AG04450 (cell line): Measurements from ENCODE around the gene EMILIN2. TPM values are rescaled to one million over a fixed set of nuclear protein-coding genes. Genes with fewer than 3 reads are reported as not detected.

Source experiments
- CTCF ChIA-PET: fragments of 300-600, 350-600 bp; formaldehyde crosslinking; extraction: SDS; loops from one replicate; lab custom pipeline; 2022; ENCODE audit warnings: antibody characterized with exemption, inconsistent platforms; lab: Charles Lee
- POLR2A ChIA-PET: fragments of 350-600 bp; formaldehyde crosslinking; extraction: SDS; loops from one replicate; lab custom pipeline; 2021; ENCODE audit warnings: antibody characterized with exemption, inconsistent platforms; lab: Yijun Ruan, JAX
- DNase-seq: peaks from one replicate; pipeline ENCODE4 v3.0.0-alpha.2; 2011; ENCODE audit warnings: low read depth, low spot score
- H3K27ac ChIP-seq: one replicate; pipeline ENCODE4 v1.5.1; 2012; ENCODE audit warnings: low read depth, low read length, control low read depth
- H3K27me3 ChIP-seq: one replicate; pipeline ENCODE4 v1.6.0; 2012; ENCODE audit warnings: low read length; ENCODE audit not compliant: control insufficient read depth, insufficient read depth
- H3K4me3 ChIP-seq: 2 replicates; pipeline ENCODE4 v1.5.1; 2011; ENCODE audit warnings: mild to moderate bottlenecking, low read depth, low read length, control low read depth
- H3K9me3 ChIP-seq: 2 replicates; pipeline ENCODE4 v1.5.1; 2012; ENCODE audit warnings: low read length; ENCODE audit not compliant: control insufficient read depth, insufficient read depth
- polyA plus RNA-seq: library from polyadenylated mRNA; depleted of rRNA; stranded (reverse); fragments of >200 nt; gene quantifications from 2 replicates; pipeline ENCODE4 v1.2.3, GENCODE V29; 2011
- TF ChIP-seq, protein P1 (sequence below): IDR thresholded peaks from 2 replicates; pipeline ENCODE4 v1.5.1; 2011; ENCODE audit warnings: low read depth, low read length, control low read depth, inconsistent platforms

EMILIN2 gene
- polyA plus RNA-seq, 1 experiment = 1.2 TPM

DNA sequence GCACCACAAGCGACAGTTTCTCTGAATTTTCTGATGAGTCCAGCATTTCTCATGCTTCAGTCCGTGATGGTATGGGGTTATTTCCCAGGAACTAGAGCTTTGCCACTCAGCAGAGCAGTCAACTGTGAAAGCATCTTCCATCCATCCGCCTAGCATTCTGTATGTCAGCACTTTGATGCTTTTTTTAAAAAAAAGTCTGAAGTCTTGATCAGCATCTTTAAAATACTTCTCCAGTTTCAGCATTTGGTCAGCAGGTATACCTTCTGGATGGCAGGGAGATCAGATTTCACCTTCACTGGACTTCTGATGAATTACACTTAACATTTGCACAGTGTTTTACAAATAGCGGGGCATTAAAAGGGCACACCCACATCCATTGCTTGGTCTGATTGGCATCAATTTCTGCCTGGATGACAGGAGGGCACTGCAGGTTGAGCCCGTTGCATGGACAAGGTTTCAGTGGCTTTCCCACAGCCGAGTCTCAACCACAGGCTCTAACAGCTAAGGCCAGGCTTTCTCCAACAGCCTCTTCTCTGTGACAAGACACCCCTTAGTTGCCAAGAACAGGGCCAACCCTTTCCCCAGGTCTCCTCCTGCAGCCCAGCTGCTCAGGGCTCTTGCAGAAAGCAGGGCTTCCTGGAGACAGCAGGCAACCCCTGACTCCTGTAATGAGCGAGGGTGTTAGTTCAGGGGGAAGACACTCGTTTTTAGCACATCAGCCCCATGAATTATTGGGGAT, 54.0 kb downstream of the EMILIN2 start:
- CTCF ChIA-PET = no interaction called here
- Histone ChIP-seq H3K4me3 (no peak overlapping the region), H3K9me3 (peaks cover 2% of the 10 kb centered on the region; the same call in 1 of the 2 replicates), H3K27ac (no peak overlapping the region), H3K27me3 (peaks cover 7% of the 10 kb centered on the region)
- DNase-seq = no peak
- TF ChIP-seq, protein P1, sequence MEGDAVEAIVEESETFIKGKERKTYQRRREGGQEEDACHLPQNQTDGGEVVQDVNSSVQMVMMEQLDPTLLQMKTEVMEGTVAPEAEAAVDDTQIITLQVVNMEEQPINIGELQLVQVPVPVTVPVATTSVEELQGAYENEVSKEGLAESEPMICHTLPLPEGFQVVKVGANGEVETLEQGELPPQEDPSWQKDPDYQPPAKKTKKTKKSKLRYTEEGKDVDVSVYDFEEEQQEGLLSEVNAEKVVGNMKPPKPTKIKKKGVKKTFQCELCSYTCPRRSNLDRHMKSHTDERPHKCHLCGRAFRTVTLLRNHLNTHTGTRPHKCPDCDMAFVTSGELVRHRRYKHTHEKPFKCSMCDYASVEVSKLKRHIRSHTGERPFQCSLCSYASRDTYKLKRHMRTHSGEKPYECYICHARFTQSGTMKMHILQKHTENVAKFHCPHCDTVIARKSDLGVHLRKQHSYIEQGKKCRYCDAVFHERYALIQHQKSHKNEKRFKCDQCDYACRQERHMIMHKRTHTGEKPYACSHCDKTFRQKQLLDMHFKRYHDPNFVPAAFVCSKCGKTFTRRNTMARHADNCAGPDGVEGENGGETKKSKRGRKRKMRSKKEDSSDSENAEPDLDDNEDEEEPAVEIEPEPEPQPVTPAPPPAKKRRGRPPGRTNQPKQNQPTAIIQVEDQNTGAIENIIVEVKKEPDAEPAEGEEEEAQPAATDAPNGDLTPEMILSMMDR = no peak
- POLR2A ChIA-PET = interaction anchor here (1.3 kb wide), 1 partner anchor 20 kb away, joined by 3 read pairs; no protein-coding TSS in a partner anchor

DNA sequence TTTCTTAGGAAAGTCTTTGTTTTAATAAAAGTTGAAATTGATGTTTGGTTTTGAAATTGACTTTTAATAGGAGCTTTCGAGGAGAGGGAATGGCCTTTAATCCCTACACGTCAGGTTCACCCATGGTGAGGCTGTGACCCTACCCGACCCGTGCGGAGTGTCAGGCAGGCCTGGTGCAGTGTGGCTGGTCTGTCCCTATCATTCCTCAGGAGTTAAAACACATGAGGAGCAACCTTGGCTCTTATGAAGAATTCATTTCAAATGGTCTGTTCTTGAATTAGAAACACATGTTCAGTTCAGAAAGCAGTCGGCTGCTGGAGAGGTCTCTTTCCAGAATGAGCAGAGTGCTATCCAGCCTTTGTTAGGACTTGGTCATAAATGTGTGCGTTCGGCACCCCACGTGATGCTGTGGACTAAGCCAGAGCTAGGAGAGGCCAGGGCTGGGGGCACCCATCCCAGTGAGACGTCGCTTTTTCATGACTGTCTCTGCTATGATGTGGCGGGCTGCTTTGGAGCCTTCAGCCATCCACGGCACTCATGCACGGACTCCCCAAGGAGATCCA, 54.7 kb downstream of the EMILIN2 start:
- Histone ChIP-seq H3K4me3 (no peak overlapping the region), H3K27me3 (peaks cover 10% of the 10 kb centered on the region), H3K27ac (peak overlapping the region; percentile 31), H3K9me3 (peaks cover 4% of the 10 kb centered on the region; the same call in 1 of the 2 replicates)
- DNase-seq = no peak
- TF ChIP-seq, protein P1 = no peak
- ChIA-PET CTCF (no interaction called here), POLR2A (no interaction called here)

DNA sequence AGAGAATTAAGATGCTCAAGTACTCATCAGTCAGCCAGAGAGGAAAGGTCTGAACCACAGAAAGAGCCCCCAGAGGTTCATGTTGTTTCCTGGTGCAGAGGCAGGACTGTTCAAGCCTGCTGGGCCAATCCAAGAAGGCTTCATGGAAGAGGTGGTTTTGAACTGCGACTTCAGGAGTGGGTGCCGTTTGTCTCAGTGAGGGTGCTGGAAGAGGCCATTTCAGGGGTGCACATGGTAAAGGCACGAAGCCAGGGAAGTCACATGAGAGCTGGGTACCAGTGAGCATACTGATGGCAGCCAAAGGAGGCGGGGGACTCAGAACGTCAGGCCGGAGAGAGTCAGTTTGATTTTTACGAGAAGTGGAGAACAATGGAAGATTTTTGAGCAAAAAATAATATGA, 55.5 kb downstream of the EMILIN2 start:
- ChIA-PET CTCF (interaction anchor here (1.0 kb wide), 1 partner anchor 250 kb away, joined by 3 read pairs; no protein-coding TSS in a partner anchor), POLR2A (no interaction called here)
- H3K9me3 ChIP-seq = peaks cover 4% of the 10 kb centered on the region; the same call in 1 of the 2 replicates
- TF ChIP-seq, protein P1 = no peak
- H3K27ac ChIP-seq = no peak overlapping the region
- no peak overlapping the region for H3K4me3 ChIP-seq
- H3K27me3 ChIP-seq = peaks cover 13% of the 10 kb centered on the region
- no peak for DNase-seq

DNA sequence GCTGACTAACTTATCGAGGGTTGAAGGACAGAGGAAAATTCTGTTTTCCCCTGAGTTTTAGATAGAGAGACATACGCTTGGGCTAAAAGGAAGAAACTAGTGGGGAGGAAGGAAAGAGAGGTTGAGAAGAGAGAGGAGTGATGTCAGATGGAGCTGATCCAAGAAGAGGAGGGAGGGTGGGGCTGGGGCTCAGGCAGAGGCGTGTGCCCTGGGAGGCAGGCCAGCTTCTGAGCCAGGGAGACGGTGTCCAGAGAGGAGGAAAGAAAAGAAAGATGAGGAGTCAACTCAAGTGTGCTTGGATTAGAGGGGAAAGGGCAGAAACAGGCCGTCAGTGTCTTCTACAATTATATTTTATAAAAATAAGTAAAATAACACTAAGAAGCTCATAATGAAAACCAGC, 56.2 kb downstream of the EMILIN2 start:
- no peak overlapping the region for H3K27ac ChIP-seq
- no peak overlapping the region for H3K4me3 ChIP-seq
- H3K27me3 ChIP-seq = peaks cover 15% of the 10 kb centered on the region
- TF ChIP-seq, protein P1 = no peak
- ChIA-PET POLR2A (no interaction called here), CTCF (interaction anchor here (1.0 kb wide), 1 partner anchor 249 kb away, joined by 3 read pairs; no protein-coding TSS in a partner anchor)
- H3K9me3 ChIP-seq = peaks cover 4% of the 10 kb centered on the region; the same call in 1 of the 2 replicates
- DNase-seq = no peak
